K562 (cell line): ENCODE measurements around the gene RARRES2. TPM values are rescaled to one million over a fixed set of nuclear protein-coding genes. Genes with fewer than 3 reads are reported as not detected.

ENCODE experiments used
- ATAC-seq: fragments of 200-7000 bp; cut with Tn5 transposase; 3 replicates; pipeline ENCODE4 v1.9.1; 2020; ENCODE audit warnings: moderate library complexity
- BruUV-seq: library from RNA; stranded (reverse); fragments of 400-500 nt; replicated peaks from 2 replicates; lab custom pipeline; 2021; lab: Mats Ljungman, UMichigan
- CTCF ChIA-PET: fragments of 300-600 bp; formaldehyde crosslinking; extraction: SDS; loops from one replicate; lab custom pipeline; 2021; ENCODE audit warnings: low intra/inter-chr PET ratio; lab: Yijun Ruan, JAX
- POLR2A ChIA-PET: fragments of 300-600, 350-650 bp; sonication (Branson Sonifier 250); formaldehyde crosslinking; extraction: SDS; loops from one replicate; lab custom pipeline; 2021; ENCODE audit warnings: antibody characterized with exemption, inconsistent platforms; lab: Yijun Ruan, JAX
- DNase-seq, 4 experiments: peaks; one replicate each; pipeline versions ENCODE4 v3.0.0 to v3.0.0-alpha.2; 2011 to 2018; ENCODE audit warnings: low spot score in 3 of 4, mixed read lengths in 3 of 4; ENCODE audit errors: extremely low read depth in 1 of 4
- FAIRE-seq: peaks from 2 replicates; lab custom pipeline; 2011; peaks lifted over from hg19 to GRCh38; lab: Jason Lieb, UNC
- H2AFZ ChIP-seq: 2 replicates; pipeline ENCODE4 v1.6.0; 2011; ENCODE audit warnings: low read depth, low read length, control low read depth, inconsistent platforms
- H3K27ac ChIP-seq: fragments of 200-600 bp; 3 replicates; pipeline ENCODE4 v1.8.0; 2011; ENCODE audit warnings: low read depth, mild to moderate bottlenecking, control low read depth, inconsistent platforms, low read length, moderate library complexity, mixed read lengths; ENCODE audit errors: extremely low read depth
- H3K27me3 ChIP-seq, 2 experiments: fragments of 300-600 bp in 1 of 2; 2 replicates in 1 of 2; 3 replicates in 1 of 2; pipeline versions ENCODE4 v1.6.0 to v1.8.0; 2011; ENCODE audit warnings: inconsistent platforms in 2 of 2, low read length in 2 of 2, mild to moderate bottlenecking in 1 of 2, mixed read lengths in 1 of 2, moderate library complexity in 1 of 2; ENCODE audit not compliant: control insufficient read depth in 2 of 2, insufficient read depth in 2 of 2
- H3K36me3 ChIP-seq: fragments of 300-600 bp; 3 replicates; pipeline ENCODE4 v1.8.0; 2011; ENCODE audit warnings: mild to moderate bottlenecking, low read length, inconsistent platforms; ENCODE audit not compliant: control insufficient read depth, insufficient read depth
- H3K4me1 ChIP-seq, 2 experiments: fragments of 200-600 bp in 1 of 2; replicated peaks in 1 of 2; 2 replicates in 1 of 2; 3 replicates in 1 of 2; pipeline versions ENCODE4 v1.5.1 to v1.8.0; 2011; ENCODE audit warnings: inconsistent platforms in 2 of 2, low read length in 2 of 2, mild to moderate bottlenecking in 1 of 2, mixed read lengths in 1 of 2, moderate library complexity in 1 of 2; ENCODE audit not compliant: control insufficient read depth in 2 of 2, insufficient read depth in 2 of 2
- H3K4me2 ChIP-seq: 2 replicates; pipeline ENCODE4 v1.6.1; 2011; ENCODE audit warnings: low read length, control low read depth, inconsistent platforms, mixed read lengths; ENCODE audit not compliant: insufficient read depth
- H3K4me3 ChIP-seq: fragments of 200-600 bp; sonication (generic), shearing (Covaris generic); 2 replicates; pipeline ENCODE4 v1.5.1; 2016; ENCODE audit warnings: control low read depth, inconsistent platforms
- H3K79me2 ChIP-seq: fragments of 200-600 bp; 3 replicates; pipeline ENCODE4 v1.8.0; 2011; ENCODE audit warnings: low read length, inconsistent platforms; ENCODE audit not compliant: control insufficient read depth, insufficient read depth
- H3K9ac ChIP-seq, 2 experiments: 2 replicates each; pipeline versions ENCODE4 v1.6.0 to v1.6.1; 2011; ENCODE audit warnings: low read depth in 2 of 2, low read length in 2 of 2, control low read depth in 1 of 2, inconsistent platforms in 1 of 2, mild to moderate bottlenecking in 1 of 2, mixed read lengths in 1 of 2; ENCODE audit not compliant: insufficient read depth in 1 of 2
- H3K9me1 ChIP-seq: one replicate; pipeline ENCODE4 v1.6.0; 2011; ENCODE audit warnings: inconsistent platforms, mild to moderate bottlenecking, low read length, moderate library complexity; ENCODE audit not compliant: control insufficient read depth, insufficient read depth
- H3K9me3 ChIP-seq: replicated peaks from 2 replicates; pipeline ENCODE4 v1.5.1; 2011; ENCODE audit warnings: low read depth, low read length, inconsistent platforms; ENCODE audit not compliant: control insufficient read depth, insufficient read depth
- H4K20me1 ChIP-seq: replicated peaks from 2 replicates; pipeline ENCODE4 v1.6.1; 2011; ENCODE audit warnings: low read length, inconsistent platforms, mixed read lengths; ENCODE audit not compliant: control insufficient read depth, insufficient read depth
- CEBPG ChIP-seq, 3 experiments: fragments of 200-800 bp in 1 of 3; sonication (Bioruptor generic) in 1 of 3; sonication (generic) in 1 of 3; formaldehyde crosslinking in 1 of 3; IDR thresholded peaks in 2 of 3; conservative IDR thresholded peaks in 1 of 3; 2 replicates each; pipeline versions ENCODE4 v1.6.1 to v1.8.0; 2016 to 2022; ENCODE audit warnings: missing compliant biosample characterization in 2 of 3, missing genetic modification characterization in 2 of 3, mild to moderate bottlenecking in 1 of 3, missing genetic modification reagents in 1 of 3
- ELF1 ChIP-seq: fragments of 200-800 bp; sonication (Bioruptor generic); IDR thresholded peaks from 2 replicates; pipeline ENCODE4 v1.6.1; 2016; ENCODE audit warnings: missing genetic modification characterization, missing compliant biosample characterization
- HLTF ChIP-seq: fragments of 450-650 bp; IDR thresholded peaks from 2 replicates; pipeline ENCODE4 v1.6.1; 2016
- JUN ChIP-seq, 2 experiments: sonication (generic) in 1 of 2; formaldehyde crosslinking in 1 of 2; IDR thresholded peaks; 2 replicates each; pipeline versions ENCODE4 v1.6.1 to v1.8.0; 2012 to 2022; ENCODE audit warnings: borderline replicate concordance in 2 of 2, mild to moderate bottlenecking in 2 of 2, improper control_type of control experiment in 1 of 2, low read depth in 1 of 2, low read length in 1 of 2, missing genetic modification reagents in 1 of 2
- LARP7 ChIP-seq: fragments of 450-650 bp; IDR thresholded peaks from 2 replicates; pipeline ENCODE4 v1.6.1; 2016
- MYC ChIP-seq, 2 experiments: fragments of 250-450 bp in 1 of 2; sonication (Bioruptor Pico) in 1 of 2; IDR thresholded peaks; 2 replicates each; pipeline versions ENCODE4 v1.5.1 to v1.6.1; 2012 to 2021; ENCODE audit warnings: low read depth in 2 of 2, borderline replicate concordance in 1 of 2, improper control_type of control experiment in 1 of 2, low read length in 1 of 2, mild to moderate bottlenecking in 1 of 2, moderate library complexity in 1 of 2
- NCOA6 ChIP-seq: fragments of 450-650 bp; IDR thresholded peaks from 2 replicates; pipeline ENCODE4 v1.6.1; 2017; ENCODE audit warnings: mild to moderate bottlenecking
- RBFOX2 ChIP-seq: fragments of 200-400 bp; formaldehyde crosslinking; IDR thresholded peaks from 2 replicates; pipeline ENCODE4 v1.6.1; 2017; ENCODE audit warnings: low read depth, mild to moderate bottlenecking, low read length, moderate library complexity
- SRSF7 ChIP-seq: fragments of 200-400 bp; formaldehyde crosslinking; optimal IDR thresholded peaks from 2 replicates; pipeline ENCODE3; 2017; ENCODE audit warnings: mild to moderate bottlenecking, low read depth, low read length
- ZNF436 ChIP-seq: fragments of 250-450, 450-650 bp; sonication (Bioruptor Pico); formaldehyde crosslinking; IDR thresholded peaks from 2 replicates; pipeline ENCODE4 v1.7.0; 2020; ENCODE audit warnings: mild to moderate bottlenecking
- ZNF79 ChIP-seq: fragments of 250-450 bp; sonication (Bioruptor Pico); IDR thresholded peaks from 2 replicates; pipeline ENCODE4 v1.4.0; 2020; ENCODE audit warnings: low read depth, mild to moderate bottlenecking, moderate library complexity
- WGBS: fragments of 100-300 bp; shearing (Covaris generic); methylation state at CpG from one replicate; pipeline ENCODE4 v1.1.6; 2016; ENCODE audit warnings: low coverage, mixed read lengths; ENCODE audit not compliant: insufficient coverage; ENCODE audit errors: missing lambda C conversion rate; 5-methylcytosine and 5-hydroxymethylcytosine counted together
- in situ Hi-C: fragments of 300-500 bp; cut with MboI; formaldehyde crosslinking; loops from 4 replicates; pipeline ENCODE4 v1.15.0; 2018; ENCODE audit warnings: inconsistent platforms, mixed read lengths
- intact Hi-C: fragments of 100-400 bp; cut with micrococcal nuclease; formaldehyde crosslinking; loops from 2 replicates; pipeline ENCODE4 v1.14.2; 2022
- polyA plus RNA-seq, 8 experiments: library from polyadenylated mRNA; depleted of rRNA in 4 of 8; stranded (reverse) in 5 of 8; unstranded in 3 of 8; fragments of >200 nt; fragmentation: Nextera tagmentation in 2 of 8; fragmentation: Illumina TruSeq in 1 of 8; extraction: Ambion mirVana in 2 of 8; extraction: Trizol in 1 of 8; gene quantifications; 2 replicates each; pipeline versions ENCODE4 v1.2.1 to v1.2.3, GENCODE V29; 2011 to 2014; ENCODE audit warnings: inconsistent platforms in 1 of 8, missing spikeins in 1 of 8
- total RNA-seq, 7 experiments: library from RNA; depleted of rRNA in 6 of 7; stranded (reverse); fragments of >200 nt in 6 of 7; fragmentation: Illumina TruSeq in 2 of 7; extraction: Trizol in 2 of 7; gene quantifications; 2 replicates each; pipeline versions ENCODE4 v1.2.1 to v1.2.3, GENCODE V29; 2011 to 2021; ENCODE audit warnings: low replicate concordance in 1 of 7
- TF ChIP-seq, protein P1 (sequence below): fragments of 250-450 bp; sonication (Bioruptor Pico); IDR thresholded peaks from 2 replicates; pipeline ENCODE4 v1.8.0; 2021; ENCODE audit warnings: borderline replicate concordance, mild to moderate bottlenecking, moderate library complexity; ENCODE audit not compliant: poor library complexity, severe bottlenecking
- TF ChIP-seq, protein P2 (sequence below), 2 experiments: fragments of 450-650 bp; conservative IDR thresholded peaks; 2 replicates each; pipeline ENCODE4 v1.6.1; 2017; ENCODE audit warnings: mild to moderate bottlenecking in 2 of 2, moderate library complexity in 2 of 2
- TF ChIP-seq, protein P3 (sequence below): IDR thresholded peaks from 2 replicates; pipeline ENCODE4 v1.6.1; 2016; ENCODE audit warnings: missing genetic modification characterization, missing compliant biosample characterization

The RARRES2 gene
- total and polyA plus RNA-seq, 9 of the 15 experiments (the other 6 are each of a cell fraction or from before 2014, with no cell fraction given) = 0.11 to 1.7 (median 0.23) TPM; not detected in 6

DNA sequence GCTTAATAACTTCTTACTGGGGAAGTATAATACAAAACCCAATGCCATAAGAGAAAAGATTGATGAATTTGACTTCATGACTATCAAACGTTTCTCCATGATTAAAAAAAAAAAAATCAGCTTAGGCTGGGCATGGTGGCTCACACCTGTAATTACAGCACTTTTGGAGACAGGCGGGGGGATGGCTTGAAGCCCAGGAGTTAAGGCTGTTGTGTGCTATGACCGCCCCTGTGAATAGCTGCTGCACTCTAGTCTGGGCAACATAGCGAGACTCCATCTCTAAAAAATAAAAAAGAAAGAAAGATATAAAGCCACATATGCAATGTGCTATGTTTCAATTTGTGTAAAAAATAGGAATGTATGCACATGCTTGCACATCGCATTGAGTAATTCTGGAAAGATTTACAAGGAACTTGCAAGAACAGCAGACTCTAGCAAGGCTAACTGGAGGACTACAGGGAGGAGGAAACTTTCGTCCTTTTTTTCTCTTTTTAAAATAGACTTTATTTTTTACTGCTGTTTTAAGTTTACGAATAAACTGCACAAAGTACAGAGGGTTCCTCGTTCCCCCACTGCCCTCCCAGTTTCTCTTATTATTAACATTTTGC lies 10.3 kb upstream of the RARRES2 start (continued):
- TF ChIP-seq, protein P1, sequence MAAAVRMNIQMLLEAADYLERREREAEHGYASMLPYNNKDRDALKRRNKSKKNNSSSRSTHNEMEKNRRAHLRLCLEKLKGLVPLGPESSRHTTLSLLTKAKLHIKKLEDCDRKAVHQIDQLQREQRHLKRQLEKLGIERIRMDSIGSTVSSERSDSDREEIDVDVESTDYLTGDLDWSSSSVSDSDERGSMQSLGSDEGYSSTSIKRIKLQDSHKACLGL (CRISPR knock-in tag) = no peak
- no peak for TF ChIP-seq NCOA6
- TF ChIP-seq JUN (IDR thresholded peaks at IDR 0.05; ENCODE audit: borderline replicate concordance, low read depth, low read length) = no peak
- TF ChIP-seq JUN (CRISPR knock-in tag; IDR thresholded peaks at IDR 0.05; ENCODE audit: borderline replicate concordance) = 0 out of 2 replicates have a peak, but pooled peaks have one; percentile 45
- TF ChIP-seq LARP7 = 0 out of 2 replicates have a peak, but pooled peaks have one; percentile 27
- no peak for TF ChIP-seq HLTF
- TF ChIP-seq CEBPG (CRISPR knock-in tag; IDR thresholded peaks at IDR 0.05) = peak; percentile 13; the same call in 1 of the 2 replicates
- TF ChIP-seq CEBPG (tag; conservative IDR thresholded peaks at IDR 0.05 in 1 of 2, IDR thresholded peaks at IDR 0.05 in 1 of 2) = no peak
- no peak for TF ChIP-seq ZNF436 (CRISPR knock-in tag)

DNA sequence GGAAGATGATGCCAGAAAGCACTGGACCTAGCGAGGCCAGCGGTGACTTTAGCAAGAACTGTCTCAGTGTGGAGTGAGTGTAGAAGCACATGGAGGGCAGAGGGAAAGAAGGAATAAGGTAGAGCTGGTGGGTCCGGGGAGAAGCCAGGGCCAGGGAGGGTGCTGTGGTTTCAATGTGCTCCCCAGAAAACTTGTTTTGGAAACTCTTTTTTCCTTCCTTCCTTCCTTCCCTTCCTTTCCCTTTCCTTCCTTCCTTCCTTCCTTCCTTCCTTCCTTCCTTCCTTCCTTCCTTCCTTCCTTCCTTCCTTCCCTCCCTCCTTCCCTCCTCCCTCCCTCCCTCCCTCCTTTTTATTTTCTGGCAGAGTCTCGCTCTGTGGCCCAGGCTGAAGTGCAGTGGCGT lies 5.5 kb upstream of the RARRES2 start:
- ATAC-seq = peak; percentile 12; the same call in 1 of the 3 replicates
- TF ChIP-seq MYC (IDR thresholded peaks at IDR 0.05; ENCODE audit: low read depth, low read length) (no peak), MYC (CRISPR knock-in tag; IDR thresholded peaks at IDR 0.05; ENCODE audit: borderline replicate concordance, low read depth) (no peak), ELF1 (tag) (no peak), ZNF79 (CRISPR knock-in tag) (no peak), RBFOX2 (no peak), SRSF7 (no peak)
- TF ChIP-seq, protein P2, sequence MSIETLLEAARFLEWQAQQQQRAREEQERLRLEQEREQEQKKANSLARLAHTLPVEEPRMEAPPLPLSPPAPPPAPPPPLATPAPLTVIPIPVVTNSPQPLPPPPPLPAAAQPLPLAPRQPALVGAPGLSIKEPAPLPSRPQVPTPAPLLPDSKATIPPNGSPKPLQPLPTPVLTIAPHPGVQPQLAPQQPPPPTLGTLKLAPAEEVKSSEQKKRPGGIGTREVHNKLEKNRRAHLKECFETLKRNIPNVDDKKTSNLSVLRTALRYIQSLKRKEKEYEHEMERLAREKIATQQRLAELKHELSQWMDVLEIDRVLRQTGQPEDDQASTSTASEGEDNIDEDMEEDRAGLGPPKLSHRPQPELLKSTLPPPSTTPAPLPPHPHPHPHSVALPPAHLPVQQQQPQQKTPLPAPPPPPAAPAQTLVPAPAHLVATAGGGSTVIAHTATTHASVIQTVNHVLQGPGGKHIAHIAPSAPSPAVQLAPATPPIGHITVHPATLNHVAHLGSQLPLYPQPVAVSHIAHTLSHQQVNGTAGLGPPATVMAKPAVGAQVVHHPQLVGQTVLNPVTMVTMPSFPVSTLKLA (conservative IDR thresholded peaks at IDR 0.05) = no peak
- TF ChIP-seq, protein P3, sequence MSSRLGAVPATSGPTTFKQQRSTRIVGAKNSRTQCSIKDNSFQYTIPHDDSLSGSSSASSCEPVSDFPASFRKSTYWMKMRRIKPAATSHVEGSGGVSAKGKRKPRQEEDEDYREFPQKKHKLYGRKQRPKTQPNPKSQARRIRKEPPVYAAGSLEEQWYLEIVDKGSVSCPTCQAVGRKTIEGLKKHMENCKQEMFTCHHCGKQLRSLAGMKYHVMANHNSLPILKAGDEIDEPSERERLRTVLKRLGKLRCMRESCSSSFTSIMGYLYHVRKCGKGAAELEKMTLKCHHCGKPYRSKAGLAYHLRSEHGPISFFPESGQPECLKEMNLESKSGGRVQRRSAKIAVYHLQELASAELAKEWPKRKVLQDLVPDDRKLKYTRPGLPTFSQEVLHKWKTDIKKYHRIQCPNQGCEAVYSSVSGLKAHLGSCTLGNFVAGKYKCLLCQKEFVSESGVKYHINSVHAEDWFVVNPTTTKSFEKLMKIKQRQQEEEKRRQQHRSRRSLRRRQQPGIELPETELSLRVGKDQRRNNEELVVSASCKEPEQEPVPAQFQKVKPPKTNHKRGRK (tag) = peak; percentile 61

More for the DNA sequence above, 5.5 kb upstream of the RARRES2 start:
- peaks cover 11 to 19% of the 10 kb centered on the region in 2 experiments; a peak in 4 of 5 replicates for H3K27me3 ChIP-seq
- H3K4me1 ChIP-seq = peaks cover 0 to under 1% of the 10 kb centered on the region in 2 experiments; a peak in 1 of 5 replicates
- H3K79me2 ChIP-seq = no peaks in the 10 kb centered on the region
- ChIA-PET POLR2A (interaction anchor here (0.8 to 3.0 kb wide), 3 partner anchors 8 to 56 kb away, joined by 5 to 12 read pairs (median 6); no protein-coding TSS in a partner anchor), CTCF (no interaction called here)
- no peaks in the 10 kb centered on the region for H4K20me1 ChIP-seq
- no peak for DNase-seq
- H3K9me3 ChIP-seq = no peaks in the 10 kb centered on the region
- H3K36me3 ChIP-seq = no peaks in the 10 kb centered on the region
- intact Hi-C loops = no loop called here
- no peak for FAIRE-seq
- BruUV-seq = no TSS peak
- in situ Hi-C loops = no loop called here
- H3K9me1 ChIP-seq = no peaks in the 10 kb centered on the region
- H3K4me3 ChIP-seq = no peak overlapping the region
- WGBS = 2% methylated on average over 3 of the region's 5 CpGs
- H3K4me2 ChIP-seq = no peak overlapping the region
- no peak overlapping the region for H3K9ac ChIP-seq
- H3K27ac ChIP-seq = no peak overlapping the region
- H2AFZ ChIP-seq = no peak overlapping the region
